GM12878 (cell line): ENCODE measurements around the gene CUEDC1. TPM values are rescaled to one million over a fixed set of nuclear protein-coding genes. Genes with fewer than 3 reads are reported as not detected.

Source experiments
- CBX3 ChIP-seq: fragments of 200-600 bp; sonication (generic); IDR thresholded peaks from 2 replicates; pipeline ENCODE4 v1.6.1; 2016; ENCODE audit warnings: low read depth, borderline replicate concordance
- CUX1 ChIP-seq: IDR thresholded peaks from 2 replicates; pipeline ENCODE4 v1.6.1; 2012; ENCODE audit warnings: improper control_type of control experiment, low read depth, low read length; ENCODE audit not compliant: insufficient replicate concordance
- FOXM1 ChIP-seq: IDR thresholded peaks from 2 replicates; pipeline ENCODE4 v1.6.1; 2012; ENCODE audit warnings: low read depth, mild to moderate bottlenecking, inconsistent platforms, low read length, moderate library complexity
- GABPA ChIP-seq: IDR thresholded peaks from 2 replicates; pipeline ENCODE4 v1.6.1; 2014; ENCODE audit warnings: antibody characterized with exemption, low read depth, mild to moderate bottlenecking, inconsistent platforms
- HDAC2 ChIP-seq: fragments of 200-600 bp; sonication (generic); IDR thresholded peaks from 2 replicates; pipeline ENCODE4 v1.6.1; 2017
- IRF4 ChIP-seq: IDR thresholded peaks from 2 replicates; pipeline ENCODE4 v1.6.1; 2011; ENCODE audit warnings: low read depth, low read length
- KAT2A ChIP-seq: conservative IDR thresholded peaks from 2 replicates; pipeline ENCODE4 v1.6.1; 2011; ENCODE audit warnings: low read depth, low read length; ENCODE audit not compliant: control insufficient read depth
- LARP7 ChIP-seq: fragments of 450-650 bp; IDR thresholded peaks from 2 replicates; pipeline ENCODE4 v1.6.1; 2017; ENCODE audit warnings: mild to moderate bottlenecking
- POU2F2 ChIP-seq: IDR thresholded peaks from 3 replicates; pipeline ENCODE4 v1.6.1; 2011; ENCODE audit warnings: low read depth, mild to moderate bottlenecking, low read length, borderline replicate concordance
- RAD51 ChIP-seq: fragments of 450-650 bp; IDR thresholded peaks from 2 replicates; pipeline ENCODE4 v1.6.1; 2016; ENCODE audit warnings: moderate library complexity, mild to moderate bottlenecking, inconsistent platforms
- SKIL ChIP-seq: fragments of 450-650 bp; IDR thresholded peaks from 2 replicates; pipeline ENCODE4 v1.6.1; 2017; ENCODE audit warnings: mild to moderate bottlenecking, low read depth, inconsistent platforms; ENCODE audit not compliant: poor library complexity, severe bottlenecking
- STAT1 ChIP-seq: fragments of 450-650 bp; conservative IDR thresholded peaks from 2 replicates; pipeline ENCODE4 v1.6.1; 2014; ENCODE audit warnings: antibody characterized with exemption, mild to moderate bottlenecking
- STAT3 ChIP-seq: IDR thresholded peaks from 2 replicates; pipeline ENCODE4 v1.6.1; 2011; ENCODE audit warnings: low read depth, low read length, improper control_type of control experiment
- ZNF274 ChIP-seq: IDR thresholded peaks from one replicate; pipeline ENCODE4 v1.8.0; 2011; ENCODE audit not compliant: insufficient read length, insufficient read depth
- ZNF687 ChIP-seq: fragments of 450-650 bp; IDR thresholded peaks from 2 replicates; pipeline ENCODE4 v1.6.1; 2017; ENCODE audit warnings: mild to moderate bottlenecking, moderate library complexity
- ZSCAN29 ChIP-seq: fragments of 450-650 bp; IDR thresholded peaks from 2 replicates; pipeline ENCODE4 v1.6.1; 2017; ENCODE audit warnings: mild to moderate bottlenecking, moderate library complexity
- polyA plus RNA-seq, 11 experiments: library from polyadenylated mRNA; depleted of rRNA in 4 of 11; unstranded in 6 of 11; stranded (reverse) in 5 of 11; fragments of >200 nt; fragmentation: Nextera tagmentation in 4 of 11; fragmentation: Illumina TruSeq in 1 of 11; extraction: Ambion mirVana in 4 of 11; extraction: Trizol in 1 of 11; gene quantifications; 1 replicate in 1 of 11; 2 replicates in 10 of 11; pipeline versions ENCODE4 v1.2.1 to v1.2.3, GENCODE V29; 2011 to 2016; ENCODE audit warnings: inconsistent platforms in 2 of 11, missing spikeins in 2 of 11, low read depth in 1 of 11
- total RNA-seq, 4 experiments: library from RNA; depleted of rRNA in 3 of 4; stranded (reverse); fragments of >200 nt in 3 of 4; fragmentation: Illumina TruSeq in 1 of 4; extraction: Trizol in 1 of 4; gene quantifications; 2 replicates each; pipeline versions ENCODE4 v1.2.1 to v1.2.3, GENCODE V29; 2013 to 2021
- TF ChIP-seq, protein P1 (sequence below), 3 experiments: IDR thresholded peaks in 2 of 3; conservative IDR thresholded peaks in 1 of 3; 2 replicates each; pipeline ENCODE4 v1.5.1; 2011; ENCODE audit warnings: low read depth in 3 of 3, low read length in 3 of 3, mild to moderate bottlenecking in 3 of 3, control low read depth in 2 of 3, moderate library complexity in 2 of 3, inconsistent platforms in 1 of 3, mixed read lengths in 1 of 3; ENCODE audit not compliant: control insufficient read depth in 2 of 3, insufficient read depth in 1 of 3; ENCODE audit errors: extremely low read depth in 1 of 3

The CUEDC1 gene
- total and polyA plus RNA-seq, 10 of the 15 experiments (the other 5 are each of a cell fraction or from before 2014, with no cell fraction given): 0.24 to 7.4 (median 1.8) TPM

- TF ChIP-seq KAT2A (no peak), GABPA (no peak), RAD51 (no peak), IRF4 (0 out of 2 replicates have a peak, but pooled peaks have one; percentile 38), LARP7 (no peak), ZNF687 (no peak), ZSCAN29 (no peak), ZNF274 (no peak), STAT1 (no peak), CUX1 (peak; percentile 85), SKIL (no peak), FOXM1 (no peak), HDAC2 (no peak), POU2F2 (0 out of 3 replicates have a peak, but pooled peaks have one; percentile 21), STAT3 (no peak), CBX3 (no peak)
- TF ChIP-seq, protein P1, sequence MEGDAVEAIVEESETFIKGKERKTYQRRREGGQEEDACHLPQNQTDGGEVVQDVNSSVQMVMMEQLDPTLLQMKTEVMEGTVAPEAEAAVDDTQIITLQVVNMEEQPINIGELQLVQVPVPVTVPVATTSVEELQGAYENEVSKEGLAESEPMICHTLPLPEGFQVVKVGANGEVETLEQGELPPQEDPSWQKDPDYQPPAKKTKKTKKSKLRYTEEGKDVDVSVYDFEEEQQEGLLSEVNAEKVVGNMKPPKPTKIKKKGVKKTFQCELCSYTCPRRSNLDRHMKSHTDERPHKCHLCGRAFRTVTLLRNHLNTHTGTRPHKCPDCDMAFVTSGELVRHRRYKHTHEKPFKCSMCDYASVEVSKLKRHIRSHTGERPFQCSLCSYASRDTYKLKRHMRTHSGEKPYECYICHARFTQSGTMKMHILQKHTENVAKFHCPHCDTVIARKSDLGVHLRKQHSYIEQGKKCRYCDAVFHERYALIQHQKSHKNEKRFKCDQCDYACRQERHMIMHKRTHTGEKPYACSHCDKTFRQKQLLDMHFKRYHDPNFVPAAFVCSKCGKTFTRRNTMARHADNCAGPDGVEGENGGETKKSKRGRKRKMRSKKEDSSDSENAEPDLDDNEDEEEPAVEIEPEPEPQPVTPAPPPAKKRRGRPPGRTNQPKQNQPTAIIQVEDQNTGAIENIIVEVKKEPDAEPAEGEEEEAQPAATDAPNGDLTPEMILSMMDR (IDR thresholded peaks at IDR 0.05 in 2 of 3, conservative IDR thresholded peaks at IDR 0.05 in 1 of 3; ENCODE audit: control insufficient read depth in 2 of 3, extremely low read depth in 1 of 3, insufficient read depth in 1 of 3, low read depth in 3 of 3, low read length in 3 of 3): peak; percentile 87 to 94 (median 92)
Observed at GRCh38 chr17:57833179-57833939, 121.9 kb downstream of the CUEDC1 start (continued).
